Activated T-cell treated with anti-CD3 and anti-CD28 coated beads for 1 hour (primary cell): ENCODE results near the gene ZNF564.
"Not testable (repeated sequence)": the region's sequence is repeated elsewhere in the genome, so short reads cannot be mapped to it uniquely, and the experiment has no call there.

Experiments
- DNase-seq: peaks from one replicate; pipeline ENCODE4 v3.0.0-alpha.2; 2020; ENCODE audit warnings: low read depth

The ZNF564 gene

DNA sequence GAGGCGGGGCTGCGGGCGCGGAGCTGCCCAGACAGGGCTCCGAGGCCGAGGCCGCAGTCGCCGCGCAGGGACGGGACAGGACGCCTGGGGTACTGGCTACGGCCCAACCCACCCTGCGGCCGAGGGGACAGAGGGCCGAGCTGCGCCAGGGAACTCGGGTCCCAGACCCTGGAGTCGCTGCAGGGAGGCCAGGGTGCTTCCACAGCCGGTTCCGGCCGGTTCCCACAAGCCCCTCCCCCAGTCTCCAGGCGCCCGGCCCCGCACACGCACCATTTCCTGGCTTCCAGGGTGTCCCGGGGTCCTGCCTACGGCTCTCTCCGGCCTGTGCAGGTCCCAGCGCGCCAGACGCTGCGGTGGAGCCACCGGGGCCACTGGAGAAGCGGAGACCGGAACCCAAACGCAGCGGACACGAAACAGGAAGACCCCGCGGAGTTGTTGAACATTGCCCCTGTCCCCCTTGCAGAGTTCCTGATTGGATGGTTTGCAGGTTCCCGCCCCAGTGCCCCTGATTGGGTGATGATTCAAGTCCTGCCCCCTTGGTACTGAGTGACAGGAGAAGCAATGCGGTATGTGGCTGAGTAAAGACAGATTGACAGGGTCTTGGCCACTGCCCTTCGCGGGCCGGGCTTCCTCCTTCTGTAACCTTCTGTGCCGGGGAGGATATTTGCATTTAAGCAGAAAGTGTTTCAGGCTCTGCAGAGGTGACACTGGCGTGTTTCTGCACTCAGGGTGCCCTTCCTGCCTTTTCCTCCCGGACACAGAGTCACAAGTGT is at the start of gene ZNF564:
Gene ZNF564 (minus strand): TSS at position 423 of the 773 bp plus-strand sequence. CDS start 150 bp downstream, at position 273.
- DNase-seq = peak; percentile 83

GRCh38 chr19:12597594-12597993 is 46.3 kb upstream of the ZNF564 start:
- DNase-seq = no peak

GRCh38 chr19:12596927-12597548 is 45.8 kb upstream of the ZNF564 start:
- no peak for DNase-seq

DNA sequence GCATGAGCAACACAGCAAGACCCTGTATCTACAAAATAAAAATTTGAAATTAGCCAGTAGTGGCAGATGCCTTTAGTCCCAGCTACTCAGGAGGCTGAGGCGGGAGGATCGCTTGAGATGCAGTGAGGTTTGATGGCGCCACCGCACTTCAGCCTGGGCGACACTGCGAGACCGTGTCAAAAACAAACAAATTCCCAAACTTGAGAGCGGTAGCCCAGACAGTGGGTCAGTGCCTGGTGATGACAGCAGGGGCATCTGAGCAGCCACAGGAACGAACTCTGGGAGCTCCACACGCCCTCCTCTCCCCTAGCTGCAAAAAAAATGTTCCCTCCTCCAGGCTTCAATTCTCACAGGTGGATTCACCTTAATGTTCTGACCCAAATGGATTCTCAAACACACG is 45.2 kb upstream of the ZNF564 start:
- DNase-seq = no peak

GRCh38 chr19:12581100-12581499 is 29.8 kb upstream of the ZNF564 start:
- DNase-seq = no peak

- no peak for DNase-seq
These were observed 29.0 kb upstream of the ZNF564 start for GRCh38 chr19:12580180-12580694.

DNA sequence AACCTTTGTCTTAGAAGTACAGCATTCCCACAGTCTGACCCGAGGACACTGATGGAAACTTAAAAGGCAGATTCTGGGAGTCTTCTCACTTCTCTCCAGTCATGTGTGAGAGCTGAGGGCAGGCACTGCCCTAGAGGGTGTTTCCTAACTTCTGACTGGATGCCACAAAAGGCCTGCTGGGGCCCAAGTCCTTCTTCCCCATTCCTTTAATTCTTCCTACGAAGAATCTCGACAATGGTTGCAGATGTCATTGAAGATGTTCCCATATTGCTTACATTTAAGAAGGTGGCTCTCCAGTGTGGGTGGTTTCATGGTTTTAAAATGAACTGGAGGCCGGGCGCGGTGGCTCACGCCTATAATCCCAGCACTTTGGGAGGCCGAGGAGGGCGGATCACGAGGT is 27.4 kb upstream of the ZNF564 start:
- DNase-seq = no peak

DNA sequence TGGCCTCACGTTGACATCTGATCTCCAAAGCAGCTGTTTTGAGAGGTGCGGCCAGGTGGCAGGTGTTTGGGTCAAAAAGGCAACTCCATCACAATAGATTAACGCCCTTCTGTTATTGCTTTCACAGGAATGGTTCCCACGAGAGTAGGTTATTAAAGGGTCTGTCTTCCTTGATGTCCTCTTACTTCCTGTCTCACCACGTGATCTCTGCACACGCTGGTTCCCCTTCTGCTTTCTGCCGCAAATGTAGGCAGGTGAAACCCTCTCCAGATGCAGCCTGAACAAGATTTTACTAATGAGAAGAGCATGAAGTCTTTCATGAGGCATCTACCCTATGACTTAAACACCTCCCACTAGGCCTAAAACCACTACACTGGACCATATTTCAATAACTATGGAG is 22.8 kb upstream of the ZNF564 start:
- DNase-seq = no peak

- DNase-seq = no peak
These were observed 16.7 kb upstream of the ZNF564 start for GRCh38 chr19:12567951-12568350.

- DNase-seq = not testable (repeated sequence)
These were observed 15.1 kb upstream of the ZNF564 start for GRCh38 chr19:12566380-12566779.

DNA sequence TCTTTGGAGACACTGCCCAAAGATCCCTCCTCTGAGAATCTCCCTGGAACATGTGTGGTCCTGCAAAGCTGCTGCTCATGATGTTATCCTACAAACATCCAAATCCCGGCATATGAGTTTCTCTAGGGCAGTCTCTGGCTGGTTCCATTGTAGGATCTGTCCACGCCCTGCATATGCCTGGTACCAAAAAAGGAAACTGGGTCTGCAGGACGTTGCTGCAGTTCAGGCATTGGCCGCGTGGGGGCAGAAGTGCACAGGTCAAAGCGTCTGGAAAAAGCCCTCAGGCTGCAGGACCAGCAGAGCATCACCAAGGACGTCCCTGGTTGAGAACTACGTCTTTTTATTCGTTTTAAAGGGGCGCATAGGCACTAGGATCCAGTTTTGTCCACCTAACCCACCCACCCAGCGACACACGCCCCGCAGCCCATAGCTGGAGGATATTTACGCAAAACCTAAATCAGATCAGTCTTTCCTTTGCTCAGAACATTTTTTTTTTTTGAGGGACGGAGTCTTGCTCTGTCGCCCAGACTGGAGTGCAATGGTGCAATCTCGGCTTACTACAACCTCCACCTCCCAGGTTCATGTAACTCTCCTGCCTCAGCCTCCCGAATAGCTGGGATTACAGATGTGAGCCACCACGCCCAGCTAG is 12.9 kb upstream of the ZNF564 start:
- peak; percentile 95 for DNase-seq

- no peak for DNase-seq
These were observed 4.2 kb upstream of the ZNF564 start for GRCh38 chr19:12555456-12555930.

- DNase-seq = no peak
These were observed 4.4 kb downstream of the ZNF564 start for GRCh38 chr19:12546903-12547302.

- DNase-seq = no peak
These were observed 5.2 kb downstream of the ZNF564 start for GRCh38 chr19:12546068-12546467.

GRCh38 chr19:12545267-12545666 is 6.0 kb downstream of the ZNF564 start:
- no peak for DNase-seq

DNA sequence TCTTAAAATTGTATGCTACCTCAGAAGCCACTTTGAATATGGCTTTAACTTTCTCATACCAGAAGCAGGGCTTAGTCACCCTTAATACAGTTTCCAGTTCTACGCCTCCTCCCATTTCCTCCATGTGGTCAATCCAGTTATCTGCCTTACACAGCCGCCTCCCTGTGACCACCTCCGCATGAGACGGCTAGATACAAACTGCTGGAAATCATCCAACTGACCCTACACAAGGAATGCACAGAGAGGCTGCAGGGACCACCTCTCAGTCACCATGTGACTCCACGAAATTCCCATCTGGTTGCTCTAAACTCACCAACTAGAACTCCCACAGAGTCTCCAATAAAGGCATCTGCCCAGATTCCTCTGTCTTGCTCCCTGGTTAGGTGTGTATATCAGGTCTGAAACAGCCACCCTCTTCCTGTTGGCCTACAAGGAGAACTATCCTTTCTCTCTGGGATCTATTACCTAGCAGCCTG is 6.8 kb downstream of the ZNF564 start:
- no peak for DNase-seq

GRCh38 chr19:12543855-12544254 is 7.4 kb downstream of the ZNF564 start:
- DNase-seq = no peak

DNA sequence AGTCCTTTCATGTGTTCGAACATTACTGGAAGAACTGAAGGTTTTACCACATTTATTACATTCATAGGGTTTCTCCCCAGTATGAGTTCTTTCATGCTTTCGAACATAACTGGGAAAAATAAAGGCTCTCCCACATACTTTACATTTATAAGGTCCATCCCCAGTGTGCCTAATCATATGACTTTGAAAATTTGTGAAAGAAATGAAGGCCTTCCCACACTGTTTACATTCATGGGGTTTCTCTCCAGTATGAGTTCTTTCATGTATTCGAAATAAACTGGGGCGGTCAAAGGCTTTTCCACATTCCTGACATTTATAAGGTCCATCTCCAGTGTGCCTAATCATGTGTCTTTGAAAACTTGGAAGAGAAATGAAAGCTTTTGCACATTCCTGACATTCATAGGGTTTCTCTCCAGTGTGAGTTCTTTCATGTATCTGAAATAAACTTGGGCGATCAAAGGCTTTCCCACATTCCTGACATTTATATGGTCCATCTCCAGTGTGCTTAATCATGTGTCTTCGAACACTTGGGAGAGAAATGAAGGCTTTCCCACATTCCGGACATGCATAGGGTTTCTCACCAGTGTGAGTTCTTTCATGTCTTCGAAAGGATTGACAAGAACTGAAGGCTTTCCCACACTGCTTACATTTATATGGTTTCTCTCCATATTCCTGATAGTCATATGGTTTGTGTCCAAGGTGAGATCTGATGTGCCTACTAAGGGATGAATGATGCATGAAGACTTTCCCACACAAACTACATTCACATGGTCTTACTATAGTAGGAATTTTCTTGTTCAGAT is 24.0 kb downstream of the ZNF564 start:
- no peak for DNase-seq

GRCh38 chr19:12526542-12526941 is 24.7 kb downstream of the ZNF564 start:
- DNase-seq = no peak

GRCh38 chr19:12521996-12522395 is 29.3 kb downstream of the ZNF564 start:
- DNase-seq = no peak

- DNase-seq = no peak
These were observed 37.7 kb downstream of the ZNF564 start for GRCh38 chr19:12513531-12514061.

DNA sequence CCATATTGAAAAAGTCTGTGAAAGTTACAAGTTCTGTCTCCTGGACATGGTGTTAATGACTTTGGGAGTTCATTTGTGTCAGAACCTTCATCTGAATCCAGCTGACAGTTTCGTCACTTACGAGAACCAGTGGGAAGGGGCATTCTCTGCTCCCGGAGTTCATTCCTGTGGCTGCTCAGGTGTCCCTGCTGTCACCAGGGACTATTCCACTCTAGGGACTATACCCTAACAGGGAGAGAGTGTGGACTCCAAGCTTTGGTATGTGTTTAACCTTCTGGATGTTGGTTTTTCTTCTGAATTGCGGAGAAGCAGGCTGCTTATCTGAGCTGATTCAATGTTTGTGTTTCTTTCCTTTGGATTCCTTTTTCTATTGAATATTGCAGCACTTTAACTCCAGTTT is 54.2 kb downstream of the ZNF564 start:
- no peak for DNase-seq
